HepG2 (cell line): ENCODE measurements around the gene TEKT3. TPM values are rescaled to one million over a fixed set of nuclear protein-coding genes. Genes with fewer than 3 reads are reported as not detected.

ENCODE experiments used
- FOXA1 ChIP-seq, 2 experiments: fragments of 450-650 bp in 1 of 2; sonication (generic) in 1 of 2; formaldehyde crosslinking in 1 of 2; IDR thresholded peaks; 2 replicates each; pipeline versions ENCODE4 v1.4.0 to v1.6.1; 2016 to 2020; ENCODE audit warnings: missing genetic modification reagents in 1 of 2
- GTF3A ChIP-seq: sonication (generic); formaldehyde crosslinking; conservative IDR thresholded peaks from 2 replicates; pipeline ENCODE4 v1.4.0; 2020; ENCODE audit warnings: mild to moderate bottlenecking, missing genetic modification reagents
- JDP2 ChIP-seq: sonication (generic); formaldehyde crosslinking; IDR thresholded peaks from 2 replicates; pipeline ENCODE4 v1.8.1; 2022; ENCODE audit warnings: missing genetic modification reagents, borderline replicate concordance
- KLF9 ChIP-seq: IDR thresholded peaks from 2 replicates; pipeline ENCODE4 v1.6.1; 2016; ENCODE audit warnings: low read depth
- LCORL ChIP-seq, 2 experiments: fragments of 450-650 bp in 1 of 2; sonication (generic) in 1 of 2; formaldehyde crosslinking in 1 of 2; IDR thresholded peaks; 2 replicates each; pipeline versions ENCODE4 v1.5.0 to v1.6.1; 2017 to 2020; ENCODE audit warnings: antibody characterized with exemption in 1 of 2, missing genetic modification reagents in 1 of 2
- NCOA5 ChIP-seq: sonication (generic); formaldehyde crosslinking; IDR thresholded peaks from 2 replicates; pipeline ENCODE4 v1.4.0; 2020; ENCODE audit warnings: missing genetic modification reagents
- RAD21 ChIP-seq: fragments of 450-650 bp; formaldehyde crosslinking; IDR thresholded peaks from 2 replicates; pipeline ENCODE4 v1.5.0; 2020; ENCODE audit warnings: mild to moderate bottlenecking
- REPIN1 ChIP-seq: sonication (generic); formaldehyde crosslinking; IDR thresholded peaks from 2 replicates; pipeline ENCODE4 v1.8.0; 2022; ENCODE audit warnings: missing genetic modification reagents, low read depth, mild to moderate bottlenecking, borderline replicate concordance
- RFXANK ChIP-seq: IDR thresholded peaks from 2 replicates; pipeline ENCODE4 v1.6.1; 2016
- SMAD3 ChIP-seq: sonication (generic); formaldehyde crosslinking; IDR thresholded peaks from 2 replicates; pipeline ENCODE4 v1.4.0; 2020; ENCODE audit warnings: missing genetic modification reagents
- TEAD3 ChIP-seq: optimal IDR thresholded peaks from 2 replicates; pipeline ENCODE3; 2016; ENCODE audit warnings: borderline replicate concordance
- XRCC5 ChIP-seq: fragments of 200-400 bp; formaldehyde crosslinking; optimal IDR thresholded peaks from 2 replicates; pipeline ENCODE3; 2017; ENCODE audit warnings: mild to moderate bottlenecking, low read length
- ZFP37 ChIP-seq: sonication (generic); formaldehyde crosslinking; IDR thresholded peaks from 2 replicates; pipeline ENCODE4 v1.4.0; 2020; ENCODE audit warnings: missing genetic modification reagents, borderline replicate concordance
- ZNF510 ChIP-seq: sonication (generic); formaldehyde crosslinking; IDR thresholded peaks from 2 replicates; pipeline ENCODE4 v1.4.0; 2020; ENCODE audit warnings: low read depth, mild to moderate bottlenecking, missing genetic modification reagents
- ZNF562 ChIP-seq: sonication (generic); formaldehyde crosslinking; IDR thresholded peaks from 2 replicates; pipeline ENCODE4 v1.8.0; 2022; ENCODE audit warnings: missing genetic modification reagents, borderline replicate concordance
- polyA plus RNA-seq, 8 experiments: library from polyadenylated mRNA; depleted of rRNA in 3 of 8; stranded (reverse) in 7 of 8; unstranded in 1 of 8; fragments of >200 nt; fragmentation: Illumina TruSeq in 4 of 8; extraction: Trizol in 4 of 8; gene quantifications; 2 replicates each; pipeline versions ENCODE4 v1.2.1 to v1.2.3, GENCODE V29; 2011 to 2016; ENCODE audit warnings: low read depth in 4 of 8, missing spikeins in 1 of 8, mixed read lengths in 1 of 8; ENCODE audit not compliant: insufficient read depth in 1 of 8
- total RNA-seq, 5 experiments: library from RNA; depleted of rRNA; stranded (reverse); fragments of >200 nt; fragmentation: Illumina TruSeq; extraction: Trizol; gene quantifications; 2 replicates each; pipeline ENCODE4 v1.2.3, GENCODE V29; 2016; ENCODE audit warnings: low read depth in 1 of 5
- TF ChIP-seq, protein P1 (sequence below): sonication (generic); formaldehyde crosslinking; IDR thresholded peaks from 2 replicates; pipeline ENCODE4 v1.8.1; 2023; ENCODE audit warnings: mild to moderate bottlenecking, missing genetic modification reagents
- TF ChIP-seq, protein P2 (sequence below): sonication (generic); formaldehyde crosslinking; IDR thresholded peaks from 2 replicates; pipeline ENCODE4 v1.5.1; 2020; ENCODE audit warnings: missing genetic modification reagents, mild to moderate bottlenecking, borderline replicate concordance
- TF ChIP-seq, protein P3 (sequence below): fragments of 450-650 bp; IDR thresholded peaks from 2 replicates; pipeline ENCODE4 v1.6.1; 2017
- TF ChIP-seq, protein P4 (sequence below): sonication (generic); formaldehyde crosslinking; IDR thresholded peaks from 2 replicates; pipeline ENCODE4 v1.4.0; 2020; ENCODE audit warnings: missing genetic modification reagents

TEKT3 gene
- total and polyA plus RNA-seq, 2 of the 13 experiments (the other 11 are each of a cell fraction or from before 2014, with no cell fraction given): 0.58 to 0.82 TPM

DNA sequence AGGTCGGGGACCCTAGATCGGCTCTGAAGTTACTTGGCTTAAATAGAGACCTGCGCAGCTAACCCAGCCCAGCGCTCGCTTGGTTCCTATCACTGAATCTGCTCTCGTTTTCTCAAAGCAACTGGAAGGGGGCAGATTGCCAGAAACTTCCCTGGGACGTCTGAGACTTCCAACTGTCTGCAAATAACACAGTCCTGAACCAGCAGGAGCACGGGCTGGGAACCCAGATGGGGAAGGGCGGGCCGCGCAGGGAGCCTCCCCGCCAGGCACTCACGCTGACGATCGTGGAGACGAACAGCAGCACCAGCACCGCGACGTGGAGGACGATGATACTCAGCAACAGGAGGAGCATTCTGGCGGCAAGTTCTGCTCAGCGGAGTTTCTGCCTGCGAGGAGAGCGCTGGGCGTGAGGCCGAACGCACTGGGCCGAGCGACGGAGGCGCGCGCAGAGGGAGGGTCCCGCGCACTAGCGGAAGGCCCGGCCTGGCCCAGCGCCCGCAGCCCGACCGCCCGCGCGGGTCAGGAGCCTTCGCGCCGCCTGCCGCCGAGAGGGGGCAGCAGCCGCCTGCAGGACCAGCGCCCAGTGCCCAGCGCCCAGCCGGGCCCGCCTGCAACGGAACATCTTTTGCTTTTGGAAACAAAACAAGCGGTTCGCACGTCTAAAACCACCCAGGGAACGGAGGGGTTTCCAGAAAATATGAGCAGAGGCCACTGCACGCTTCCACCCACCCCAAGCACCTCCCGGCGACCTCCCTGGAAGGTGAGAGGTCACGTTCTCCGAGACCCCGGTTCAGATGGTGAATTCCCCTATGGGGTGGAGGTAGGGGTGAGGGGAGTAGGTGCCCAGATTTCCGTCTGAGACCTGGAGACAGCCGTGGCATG is 80.8 kb downstream of the TEKT3 start (continued):
- no peak for TF ChIP-seq ZFP37 (CRISPR knock-in tag)
- TF ChIP-seq KLF9 (CRISPR knock-in tag): no peak
- TF ChIP-seq SMAD3 (CRISPR knock-in tag): no peak
- TF ChIP-seq ZNF510 (CRISPR knock-in tag): 0 out of 2 replicates have a peak, but pooled peaks have one; percentile 37
- no peak for TF ChIP-seq LCORL (IDR thresholded peaks at IDR 0.05)
- TF ChIP-seq LCORL (CRISPR knock-in tag; IDR thresholded peaks at IDR 0.05): peak; percentile 44; the same call in 1 of the 2 replicates
- no peak for TF ChIP-seq TEAD3 (CRISPR knock-in tag)
- no peak for TF ChIP-seq ZNF562
- TF ChIP-seq, protein P1, sequence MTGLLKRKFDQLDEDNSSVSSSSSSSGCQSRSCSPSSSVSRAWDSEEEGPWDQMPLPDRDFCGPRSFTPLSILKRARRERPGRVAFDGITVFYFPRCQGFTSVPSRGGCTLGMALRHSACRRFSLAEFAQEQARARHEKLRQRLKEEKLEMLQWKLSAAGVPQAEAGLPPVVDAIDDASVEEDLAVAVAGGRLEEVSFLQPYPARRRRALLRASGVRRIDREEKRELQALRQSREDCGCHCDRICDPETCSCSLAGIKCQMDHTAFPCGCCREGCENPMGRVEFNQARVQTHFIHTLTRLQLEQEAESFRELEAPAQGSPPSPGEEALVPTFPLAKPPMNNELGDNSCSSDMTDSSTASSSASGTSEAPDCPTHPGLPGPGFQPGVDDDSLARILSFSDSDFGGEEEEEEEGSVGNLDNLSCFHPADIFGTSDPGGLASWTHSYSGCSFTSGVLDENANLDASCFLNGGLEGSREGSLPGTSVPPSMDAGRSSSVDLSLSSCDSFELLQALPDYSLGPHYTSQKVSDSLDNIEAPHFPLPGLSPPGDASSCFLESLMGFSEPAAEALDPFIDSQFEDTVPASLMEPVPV: peak; percentile 77; the same call in 1 of the 2 replicates
- no peak for TF ChIP-seq RFXANK
- no peak for TF ChIP-seq GTF3A (CRISPR knock-in tag)
- TF ChIP-seq RAD21 (CRISPR knock-in tag): peak; percentile 97
- TF ChIP-seq, protein P2, sequence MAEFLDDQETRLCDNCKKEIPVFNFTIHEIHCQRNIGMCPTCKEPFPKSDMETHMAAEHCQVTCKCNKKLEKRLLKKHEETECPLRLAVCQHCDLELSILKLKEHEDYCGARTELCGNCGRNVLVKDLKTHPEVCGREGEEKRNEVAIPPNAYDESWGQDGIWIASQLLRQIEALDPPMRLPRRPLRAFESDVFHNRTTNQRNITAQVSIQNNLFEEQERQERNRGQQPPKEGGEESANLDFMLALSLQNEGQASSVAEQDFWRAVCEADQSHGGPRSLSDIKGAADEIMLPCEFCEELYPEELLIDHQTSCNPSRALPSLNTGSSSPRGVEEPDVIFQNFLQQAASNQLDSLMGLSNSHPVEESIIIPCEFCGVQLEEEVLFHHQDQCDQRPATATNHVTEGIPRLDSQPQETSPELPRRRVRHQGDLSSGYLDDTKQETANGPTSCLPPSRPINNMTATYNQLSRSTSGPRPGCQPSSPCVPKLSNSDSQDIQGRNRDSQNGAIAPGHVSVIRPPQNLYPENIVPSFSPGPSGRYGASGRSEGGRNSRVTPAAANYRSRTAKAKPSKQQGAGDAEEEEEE: no peak
- TF ChIP-seq, protein P3, sequence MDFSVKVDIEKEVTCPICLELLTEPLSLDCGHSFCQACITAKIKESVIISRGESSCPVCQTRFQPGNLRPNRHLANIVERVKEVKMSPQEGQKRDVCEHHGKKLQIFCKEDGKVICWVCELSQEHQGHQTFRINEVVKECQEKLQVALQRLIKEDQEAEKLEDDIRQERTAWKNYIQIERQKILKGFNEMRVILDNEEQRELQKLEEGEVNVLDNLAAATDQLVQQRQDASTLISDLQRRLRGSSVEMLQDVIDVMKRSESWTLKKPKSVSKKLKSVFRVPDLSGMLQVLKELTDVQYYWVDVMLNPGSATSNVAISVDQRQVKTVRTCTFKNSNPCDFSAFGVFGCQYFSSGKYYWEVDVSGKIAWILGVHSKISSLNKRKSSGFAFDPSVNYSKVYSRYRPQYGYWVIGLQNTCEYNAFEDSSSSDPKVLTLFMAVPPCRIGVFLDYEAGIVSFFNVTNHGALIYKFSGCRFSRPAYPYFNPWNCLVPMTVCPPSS: no peak
- TF ChIP-seq FOXA1 (IDR thresholded peaks at IDR 0.05): no peak
- 0 out of 2 replicates have a peak, but pooled peaks have one; percentile 16 for TF ChIP-seq FOXA1 (CRISPR knock-in tag; IDR thresholded peaks at IDR 0.05)
- peak; percentile 56; the same call in 1 of the 2 replicates for TF ChIP-seq REPIN1 (CRISPR knock-in tag)
- TF ChIP-seq, protein P4, sequence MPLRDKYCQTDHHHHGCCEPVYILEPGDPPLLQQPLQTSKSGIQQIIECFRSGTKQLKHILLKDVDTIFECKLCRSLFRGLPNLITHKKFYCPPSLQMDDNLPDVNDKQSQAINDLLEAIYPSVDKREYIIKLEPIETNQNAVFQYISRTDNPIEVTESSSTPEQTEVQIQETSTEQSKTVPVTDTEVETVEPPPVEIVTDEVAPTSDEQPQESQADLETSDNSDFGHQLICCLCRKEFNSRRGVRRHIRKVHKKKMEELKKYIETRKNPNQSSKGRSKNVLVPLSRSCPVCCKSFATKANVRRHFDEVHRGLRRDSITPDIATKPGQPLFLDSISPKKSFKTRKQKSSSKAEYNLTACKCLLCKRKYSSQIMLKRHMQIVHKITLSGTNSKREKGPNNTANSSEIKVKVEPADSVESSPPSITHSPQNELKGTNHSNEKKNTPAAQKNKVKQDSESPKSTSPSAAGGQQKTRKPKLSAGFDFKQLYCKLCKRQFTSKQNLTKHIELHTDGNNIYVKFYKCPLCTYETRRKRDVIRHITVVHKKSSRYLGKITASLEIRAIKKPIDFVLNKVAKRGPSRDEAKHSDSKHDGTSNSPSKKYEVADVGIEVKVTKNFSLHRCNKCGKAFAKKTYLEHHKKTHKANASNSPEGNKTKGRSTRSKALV (CRISPR knock-in tag): peak; percentile 34; the same call in 1 of the 2 replicates
- TF ChIP-seq NCOA5 (CRISPR knock-in tag): no peak
- TF ChIP-seq XRCC5: peak; percentile 29
- TF ChIP-seq JDP2 (CRISPR knock-in tag): no peak
